Measurements from ENCODE around the gene STAU1.

The STAU1 gene

GRCh38 chr20:49157146-49157545 is 31.0 kb downstream of the STAU1 start:
- DNase-seq (ENCODE audit: extremely low read depth, insufficient read length): no peak
- no peak overlapping the region for H3K4me3 ChIP-seq (replicated peaks; ENCODE audit: low read depth, low read length)
- no peaks in the 10 kb centered on the region for H3K27me3 ChIP-seq (replicated peaks; ENCODE audit: control insufficient read depth, insufficient read depth, low read length)
- TF ChIP-seq CTCF (IDR thresholded peaks at IDR 0.05; ENCODE audit: insufficient read depth, low read length, poor library complexity, severe bottlenecking): no peak
- peaks cover 4% of the 10 kb centered on the region for H3K36me3 ChIP-seq (ENCODE audit: control insufficient read depth, insufficient read depth, low read length)

GRCh38 chr20:49156481-49156880 is 31.7 kb downstream of the STAU1 start:
- TF ChIP-seq CTCF (IDR thresholded peaks at IDR 0.05; ENCODE audit: insufficient read depth, low read length, poor library complexity, severe bottlenecking): no peak
- peaks cover 4% of the 10 kb centered on the region for H3K36me3 ChIP-seq (ENCODE audit: control insufficient read depth, insufficient read depth, low read length)
- no peak overlapping the region for H3K4me3 ChIP-seq (replicated peaks; ENCODE audit: low read depth, low read length)
- no peaks in the 10 kb centered on the region for H3K27me3 ChIP-seq (replicated peaks; ENCODE audit: control insufficient read depth, insufficient read depth, low read length)
- DNase-seq (ENCODE audit: extremely low read depth, insufficient read length): no peak

GRCh38 chr20:49151436-49151835 is 36.7 kb downstream of the STAU1 start:
- Histone ChIP-seq H3K4me3 (replicated peaks; ENCODE audit: low read depth, low read length) (no peak overlapping the region), H3K27me3 (replicated peaks; ENCODE audit: control insufficient read depth, insufficient read depth, low read length) (no peaks in the 10 kb centered on the region), H3K36me3 (ENCODE audit: control insufficient read depth, insufficient read depth, low read length) (peaks cover 13% of the 10 kb centered on the region)
- no peak for DNase-seq (ENCODE audit: extremely low read depth, insufficient read length)
- TF ChIP-seq CTCF (IDR thresholded peaks at IDR 0.05; ENCODE audit: insufficient read depth, low read length, poor library complexity, severe bottlenecking): no peak

- no peak for TF ChIP-seq CTCF (IDR thresholded peaks at IDR 0.05; ENCODE audit: insufficient read depth, low read length, poor library complexity, severe bottlenecking)
- Histone ChIP-seq H3K4me3 (replicated peaks; ENCODE audit: low read depth, low read length) (no peak overlapping the region), H3K36me3 (ENCODE audit: control insufficient read depth, insufficient read depth, low read length) (peaks cover 13% of the 10 kb centered on the region), H3K27me3 (replicated peaks; ENCODE audit: control insufficient read depth, insufficient read depth, low read length) (no peaks in the 10 kb centered on the region)
- DNase-seq (ENCODE audit: extremely low read depth, insufficient read length): no peak
These were observed 38.7 kb downstream of the STAU1 start for GRCh38 chr20:49149281-49150045.

- peaks cover 13% of the 10 kb centered on the region for H3K36me3 ChIP-seq (ENCODE audit: control insufficient read depth, insufficient read depth, low read length)
- TF ChIP-seq CTCF (IDR thresholded peaks at IDR 0.05; ENCODE audit: insufficient read depth, low read length, poor library complexity, severe bottlenecking): no peak
- no peak for DNase-seq (ENCODE audit: extremely low read depth, insufficient read length)
- no peaks in the 10 kb centered on the region for H3K27me3 ChIP-seq (replicated peaks; ENCODE audit: control insufficient read depth, insufficient read depth, low read length)
- H3K4me3 ChIP-seq (replicated peaks; ENCODE audit: low read depth, low read length): no peak overlapping the region
These were observed 39.5 kb downstream of the STAU1 start for GRCh38 chr20:49148601-49149000.

Data from GM06990 (cell line).